Stimulated activated CD4-positive, alpha-beta T cell treated with anti-CD3 and anti-CD28 coated beads, Interleukin-4, amount 100 ng/mL, for 24 hours (primary cell): ENCODE data around the gene CACNA1C.
"Not testable (repeated sequence)": the region's sequence is repeated elsewhere in the genome, so short reads cannot be mapped to it uniquely, and the experiment has no call there.

Experiments
- DNase-seq: peaks from one replicate; pipeline ENCODE4 v3.0.0-alpha.2; 2020

CACNA1C gene

DNA sequence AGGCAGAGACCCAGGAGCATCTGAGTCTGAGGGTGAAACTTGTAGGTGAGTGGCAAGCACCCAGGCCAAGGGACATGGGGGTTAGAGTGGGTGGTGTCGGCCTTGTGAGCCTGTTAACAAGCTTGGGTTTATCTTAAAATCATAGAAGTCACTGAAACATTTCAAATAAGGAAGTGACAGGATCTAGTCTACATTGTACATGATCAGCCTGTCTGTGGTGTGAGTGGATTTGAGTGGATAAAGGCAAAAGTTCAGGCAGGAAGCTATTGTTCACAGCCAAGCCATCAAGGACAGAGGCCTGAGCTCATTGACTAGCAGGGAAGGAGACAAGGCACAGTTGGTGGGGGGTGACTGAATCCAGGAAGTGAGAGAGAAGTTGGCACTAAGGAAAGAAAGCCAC lies 682.6 kb downstream of the CACNA1C start:
- no peak for DNase-seq

DNA sequence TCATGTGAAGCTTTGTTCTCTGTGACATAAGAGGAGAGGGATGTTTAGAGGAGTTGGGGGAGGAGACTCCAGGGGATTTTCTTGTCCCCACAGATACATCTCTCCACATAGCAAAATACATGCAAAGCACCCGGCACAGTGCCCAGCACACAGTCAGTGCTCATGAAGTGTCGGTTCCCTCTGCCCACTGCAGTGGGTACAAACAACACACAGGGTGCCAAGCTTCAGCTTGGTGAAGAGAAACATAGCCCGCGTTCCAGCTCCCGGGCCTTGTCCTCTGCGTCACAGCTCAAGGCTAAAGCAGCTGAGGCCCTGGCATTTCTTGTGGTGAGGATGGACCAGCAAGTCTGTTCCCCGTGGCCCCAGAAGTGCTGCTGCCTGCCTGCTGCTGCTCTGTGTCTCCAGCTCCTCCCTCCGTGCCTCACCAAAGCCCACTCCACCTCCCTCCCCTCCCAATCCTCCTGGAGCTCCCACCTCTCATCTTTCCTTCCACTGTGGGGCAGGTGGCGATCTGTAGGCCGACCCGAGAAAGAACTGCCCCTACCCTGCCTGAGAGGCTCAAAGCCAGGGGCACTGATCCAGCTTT lies 685.0 kb downstream of the CACNA1C start:
- no peak for DNase-seq

- DNase-seq: no peak
Observed at GRCh38 chr12:2739069-2739468, 686.3 kb downstream of the CACNA1C start.

DNA sequence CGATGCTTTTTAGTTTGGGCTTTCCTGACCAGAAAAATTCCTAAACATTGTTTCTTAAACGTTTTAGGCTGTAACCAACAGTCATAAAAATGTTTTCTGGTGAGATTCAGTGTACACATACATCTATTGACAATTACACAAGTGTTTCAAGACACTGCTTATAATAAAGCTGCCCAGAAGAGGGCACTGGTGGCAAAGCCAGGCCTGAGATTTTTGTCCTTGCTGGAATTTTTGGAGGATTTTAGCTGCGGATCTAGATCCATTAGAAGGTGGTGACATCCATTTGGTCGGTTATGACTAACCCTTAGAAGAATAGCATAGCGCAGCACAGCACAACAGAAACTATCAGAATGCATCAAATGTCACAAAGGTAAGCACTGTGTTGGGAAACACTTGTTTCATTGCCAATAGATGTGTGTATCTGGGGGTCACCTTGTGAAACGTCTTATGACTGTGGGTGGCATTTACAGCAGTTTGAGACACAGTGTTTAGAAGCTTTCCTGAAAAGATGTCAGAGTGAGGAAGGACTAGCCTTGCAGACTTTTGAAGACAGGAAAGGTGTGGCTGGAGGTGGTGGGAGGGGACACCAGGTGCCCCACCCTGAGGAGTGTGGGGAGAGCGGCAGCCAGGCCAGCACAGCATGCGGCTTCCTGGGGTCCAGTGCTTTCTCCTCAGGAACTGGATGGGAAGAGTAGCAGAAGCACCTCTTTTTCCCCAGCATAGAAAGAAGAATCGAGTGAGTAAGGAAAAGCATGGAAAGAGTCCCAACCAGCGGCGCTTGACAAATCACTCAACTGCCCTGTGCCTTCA lies 687.2 kb downstream of the CACNA1C start:
- no peak for DNase-seq

GRCh38 chr12:2742037-2742436 lies 689.2 kb downstream of the CACNA1C start:
- DNase-seq: not testable (repeated sequence)

DNA sequence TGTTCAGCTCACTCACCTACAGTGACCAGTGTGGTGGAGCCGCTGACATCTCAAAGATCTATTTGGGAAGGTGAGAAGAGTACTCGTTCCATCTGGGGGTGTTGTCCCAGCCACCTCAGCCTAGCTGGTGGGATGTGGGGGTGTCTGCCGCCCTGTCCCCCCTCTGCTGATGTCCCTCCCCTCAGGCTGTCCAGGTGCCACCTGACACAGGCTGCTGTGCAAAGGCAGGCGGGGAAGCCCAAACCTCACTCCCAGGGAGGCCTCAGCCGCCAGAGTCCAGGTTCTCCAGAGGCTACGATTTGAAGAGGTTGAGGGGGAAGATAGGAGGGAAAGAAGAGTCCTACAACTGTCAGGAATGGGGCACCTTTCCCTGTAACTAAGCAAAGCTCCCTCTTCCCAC lies 690.7 kb downstream of the CACNA1C start:
- DNase-seq: no peak

- no peak for DNase-seq
Observed at GRCh38 chr12:2745655-2746054, 692.9 kb downstream of the CACNA1C start.
